Endothelial cell (in vitro differentiated cells): ENCODE results near the gene FHAD1. TPM values are rescaled to one million over a fixed set of nuclear protein-coding genes. Genes with fewer than 3 reads are reported as not detected.

Source experiments
- DNase-seq: peaks from one replicate; pipeline ENCODE4 v3.0.0; 2021; ENCODE audit warnings: low spot score
- H3K27ac Mint-ChIP-seq: one replicate; pipeline ENCODE4 v1.8.0; 2021; ENCODE audit warnings: mixed read lengths, inconsistent platforms; ENCODE audit not compliant: unreplicated experiment
- H3K27me3 Mint-ChIP-seq: one replicate; pipeline ENCODE4 v1.8.0; 2021; ENCODE audit warnings: mild to moderate bottlenecking, moderate library complexity, mixed read lengths, inconsistent platforms; ENCODE audit not compliant: unreplicated experiment
- H3K36me3 Mint-ChIP-seq: one replicate; pipeline ENCODE4 v1.8.0; 2021; ENCODE audit warnings: mild to moderate bottlenecking, low read depth, mixed read lengths, inconsistent platforms; ENCODE audit not compliant: unreplicated experiment
- H3K4me1 Mint-ChIP-seq: one replicate; pipeline ENCODE4 v1.8.0; 2021; ENCODE audit warnings: mild to moderate bottlenecking, mixed read lengths, inconsistent platforms; ENCODE audit not compliant: unreplicated experiment
- H3K4me3 Mint-ChIP-seq: one replicate; pipeline ENCODE4 v1.8.0; 2021; ENCODE audit warnings: mild to moderate bottlenecking, mixed read lengths, inconsistent platforms; ENCODE audit not compliant: unreplicated experiment
- H3K9me3 Mint-ChIP-seq: one replicate; pipeline ENCODE4 v1.8.0; 2021; ENCODE audit warnings: mixed read lengths, inconsistent platforms; ENCODE audit not compliant: unreplicated experiment
- CTCF ChIP-seq: fragments of 200-600 bp; sonication (generic); IDR thresholded peaks from one replicate; pipeline ENCODE4 v1.5.0; 2021; ENCODE audit warnings: antibody characterized with exemption; ENCODE audit not compliant: unreplicated experiment
- total RNA-seq: library from RNA; stranded (reverse); fragmentation: NEBNext Ultra II Directional; extraction: Animal tissue kit (Norgen Biotek cat#: 25700); gene quantifications from one replicate; pipeline ENCODE4 v1.2.1, GENCODE V29; 2021; ENCODE audit not compliant: unreplicated experiment

The FHAD1 gene
- total RNA-seq, 1 donor from 2014 or later = 2.1 TPM

DNA sequence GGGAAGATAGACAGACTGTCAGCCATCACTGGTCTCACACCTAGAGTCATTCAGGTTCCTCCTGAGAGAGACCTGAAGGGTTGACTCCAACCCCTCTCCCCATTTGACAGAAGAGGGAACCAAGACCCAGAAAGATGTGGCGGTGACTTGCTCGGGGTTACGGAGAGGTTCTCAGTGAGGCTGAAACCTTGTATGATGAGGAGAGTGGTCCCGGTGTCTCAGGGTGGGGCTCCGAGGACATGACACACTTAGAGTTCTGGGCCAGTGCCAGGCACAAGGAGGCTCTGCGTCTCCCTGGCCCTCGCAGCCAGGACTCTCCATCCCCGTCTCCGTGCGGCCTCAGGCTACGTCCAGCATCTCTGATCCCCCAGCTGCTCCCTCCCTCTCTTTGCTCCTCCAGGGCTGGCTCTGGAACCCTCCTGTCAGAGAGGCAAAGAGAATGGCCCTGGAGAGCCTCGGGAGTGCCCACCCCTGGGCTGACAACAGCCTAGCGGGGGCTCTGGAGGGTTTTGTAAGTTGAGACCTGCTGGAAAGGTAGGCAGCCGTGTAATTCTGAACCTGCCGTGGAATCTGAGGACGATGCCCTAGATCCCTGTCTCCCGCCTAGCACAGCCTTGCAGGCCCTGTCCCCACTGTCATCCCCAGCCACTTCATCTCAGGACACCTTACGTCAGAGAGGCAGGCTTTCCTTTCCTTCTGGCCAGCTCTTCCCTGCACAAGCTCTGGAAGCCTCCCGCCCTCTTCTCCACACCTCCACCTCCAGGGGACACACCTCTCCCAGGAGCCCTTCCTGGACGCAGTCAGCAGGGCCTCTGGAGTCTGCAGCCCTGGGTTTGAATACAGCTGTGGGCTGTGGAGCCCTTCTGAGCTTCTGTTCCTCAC lies 166.8 kb downstream of the FHAD1 start:
- Mint-ChIP-seq H3K4me3 (no peak overlapping the region), H3K4me1 (peaks cover 12% of the 10 kb centered on the region), H3K27ac (no peak overlapping the region), H3K27me3 (peaks cover 14% of the 10 kb centered on the region), H3K36me3 (no peaks in the 10 kb centered on the region), H3K9me3 (no peaks in the 10 kb centered on the region)
- TF ChIP-seq CTCF = no peak
- DNase-seq = no peak

DNA sequence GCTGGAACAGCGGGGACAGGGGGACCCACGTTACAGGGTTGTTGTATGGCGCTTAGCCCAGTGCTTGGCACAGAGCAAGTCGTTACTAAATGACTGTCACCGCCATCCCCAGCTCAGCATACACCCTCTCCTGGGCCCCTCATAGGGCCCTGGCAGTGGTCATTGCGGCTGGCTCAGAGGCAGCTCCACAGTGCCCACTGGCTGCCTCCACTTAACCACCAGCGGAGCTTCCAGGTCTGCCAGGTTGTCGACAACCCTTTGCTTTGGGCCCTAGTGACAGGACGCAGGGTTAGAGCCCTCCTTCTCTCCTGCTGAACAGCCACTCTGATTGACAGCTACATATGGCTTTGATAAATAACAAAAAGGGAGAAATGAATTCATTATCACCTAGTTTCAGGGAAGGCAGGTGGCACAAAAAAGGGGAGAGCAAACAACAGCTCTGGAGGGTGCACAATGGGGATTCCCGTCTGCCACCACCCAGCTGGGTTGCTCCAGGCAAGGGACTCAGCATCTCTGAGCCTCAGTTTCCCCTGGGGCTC lies 167.5 kb downstream of the FHAD1 start:
- Mint-ChIP-seq H3K36me3 (no peaks in the 10 kb centered on the region), H3K4me3 (no peak overlapping the region), H3K27me3 (peaks cover 10% of the 10 kb centered on the region), H3K4me1 (peaks cover 12% of the 10 kb centered on the region), H3K9me3 (no peaks in the 10 kb centered on the region), H3K27ac (no peak overlapping the region)
- DNase-seq = no peak
- no peak for TF ChIP-seq CTCF

DNA sequence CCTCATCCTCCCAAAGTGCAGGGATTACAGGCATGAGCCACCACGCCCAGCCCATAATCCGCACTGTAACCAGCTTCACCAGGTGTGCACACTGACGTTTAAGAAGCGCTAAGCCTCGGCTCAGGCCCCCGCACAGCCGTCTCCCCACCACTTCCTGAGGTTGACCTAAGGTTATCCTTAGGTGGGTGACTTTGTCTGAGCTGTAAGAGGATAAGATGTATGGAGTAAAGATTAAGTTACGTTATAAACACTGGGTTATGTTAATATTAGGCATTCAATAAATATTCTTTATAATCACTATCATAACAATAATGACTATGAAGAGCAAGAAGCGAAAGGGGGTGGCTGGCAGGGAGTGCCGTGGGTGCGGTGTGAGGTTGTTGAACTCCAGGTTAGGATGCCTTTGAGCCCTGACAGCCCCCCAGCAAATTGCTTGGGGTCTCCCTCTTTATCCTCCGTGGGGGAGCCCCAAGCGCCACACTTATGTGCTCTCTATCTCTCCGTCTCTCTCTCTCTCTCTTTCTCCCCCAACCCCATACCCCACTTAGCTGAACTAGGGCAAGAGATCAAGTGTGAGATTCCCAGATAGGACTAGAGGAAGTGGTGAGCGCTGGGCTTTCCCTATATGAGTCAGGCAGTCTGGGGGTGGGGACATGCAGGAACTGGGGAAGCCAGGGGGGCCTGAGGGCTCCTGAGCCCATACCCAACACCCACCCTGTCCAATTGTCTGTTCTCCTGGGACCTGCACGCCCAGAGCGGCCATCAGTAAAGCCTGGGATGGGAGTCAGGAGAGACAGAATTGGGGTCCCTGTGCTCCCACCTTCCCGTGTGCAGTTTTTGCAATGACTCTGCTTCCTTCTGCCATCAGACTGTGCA lies 170.3 kb downstream of the FHAD1 start:
- H3K27ac Mint-ChIP-seq = no peak overlapping the region
- peaks cover 6% of the 10 kb centered on the region for H3K27me3 Mint-ChIP-seq
- TF ChIP-seq CTCF = no peak
- H3K9me3 Mint-ChIP-seq = no peaks in the 10 kb centered on the region
- peaks cover 8% of the 10 kb centered on the region for H3K4me1 Mint-ChIP-seq
- no peak overlapping the region for H3K4me3 Mint-ChIP-seq
- peaks cover 3% of the 10 kb centered on the region for H3K36me3 Mint-ChIP-seq
- DNase-seq = no peak

DNA sequence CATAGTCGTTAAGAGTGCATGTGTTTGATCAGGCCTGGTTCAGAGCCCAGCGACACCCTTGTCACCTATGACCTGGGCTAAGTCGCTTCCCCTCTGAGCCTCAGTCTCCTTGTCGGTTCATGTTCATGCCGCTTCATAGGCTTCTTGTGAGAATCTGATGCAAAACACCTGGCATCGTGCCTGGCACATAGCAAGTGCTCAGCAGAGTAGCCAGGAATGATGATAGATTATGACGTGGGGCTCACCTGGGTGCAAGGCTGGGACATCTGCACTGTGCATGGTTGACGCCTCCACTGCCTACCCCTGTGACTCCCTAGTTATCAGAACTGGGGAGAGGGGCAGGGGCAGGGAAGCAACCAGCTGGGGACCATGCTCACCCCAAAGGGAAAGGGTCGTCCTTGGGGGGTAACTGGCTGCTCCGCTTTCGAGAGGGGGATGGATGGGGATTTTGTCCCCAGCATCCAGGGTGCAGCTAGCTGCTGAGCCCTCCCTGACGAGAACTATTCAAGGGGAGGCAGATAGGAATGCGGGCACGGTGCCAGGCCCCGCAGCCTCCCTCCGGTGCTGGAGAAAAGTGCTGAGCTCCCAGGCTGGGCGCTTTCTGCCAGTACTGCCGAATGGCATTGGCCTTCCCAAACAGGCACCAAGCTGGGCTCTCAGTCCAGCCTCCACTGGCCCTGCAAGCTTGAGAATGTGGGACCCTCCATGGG lies 171.9 kb downstream of the FHAD1 start:
- H3K4me3 Mint-ChIP-seq = no peak overlapping the region
- peaks cover 8% of the 10 kb centered on the region for H3K4me1 Mint-ChIP-seq
- H3K9me3 Mint-ChIP-seq = no peaks in the 10 kb centered on the region
- H3K36me3 Mint-ChIP-seq = peaks cover 3% of the 10 kb centered on the region
- H3K27me3 Mint-ChIP-seq = peaks cover 7% of the 10 kb centered on the region
- no peak for DNase-seq
- TF ChIP-seq CTCF = no peak
- H3K27ac Mint-ChIP-seq = no peak overlapping the region
